ENCODE data around the gene KIAA0319L.

Gene KIAA0319L

DNA sequence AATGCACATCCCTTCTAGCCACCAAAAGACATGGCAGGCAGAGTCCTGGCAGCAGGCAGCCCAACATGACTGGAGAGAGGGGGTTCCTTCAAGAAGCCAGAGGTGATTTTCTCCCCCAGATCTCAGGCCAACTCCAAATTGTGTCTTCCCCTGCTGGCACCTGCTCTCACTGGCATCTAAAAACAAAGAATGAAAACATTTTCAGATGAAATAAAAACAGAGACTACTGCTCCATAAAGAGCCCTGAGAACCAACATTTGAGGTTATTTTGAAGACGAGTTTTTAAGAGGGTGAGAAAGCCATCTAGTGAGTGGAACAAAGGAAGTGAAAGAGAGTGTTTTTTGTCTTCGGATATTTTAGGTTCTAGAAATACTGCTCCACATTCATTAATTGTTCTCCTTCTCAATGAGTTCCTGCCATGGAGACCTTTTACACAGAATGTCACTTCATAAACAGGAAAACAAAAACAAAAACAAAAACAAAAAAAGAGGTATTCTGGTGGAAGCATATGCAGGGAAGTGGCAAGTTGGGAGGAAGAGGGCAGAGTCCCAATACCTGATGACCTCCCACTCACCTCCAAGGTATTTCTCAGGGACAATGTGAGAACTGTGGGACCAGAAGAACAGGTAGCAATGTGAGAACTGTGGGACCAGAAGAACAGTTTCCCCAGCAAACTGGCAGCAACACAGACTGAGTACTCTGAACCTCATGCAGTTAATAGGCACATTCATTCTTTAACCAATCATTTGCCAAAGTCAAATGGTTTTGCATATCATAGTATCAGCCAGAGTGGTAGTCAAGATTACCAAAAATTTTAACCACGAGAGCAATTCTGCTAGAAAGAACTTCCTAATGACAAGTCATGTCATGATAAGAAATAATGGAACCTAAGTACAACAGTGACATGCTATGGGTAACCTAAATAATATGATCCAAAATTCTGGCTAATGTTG is 50.0 kb downstream of the KIAA0319L start:
- Histone ChIP-seq H4K8ac (ENCODE audit: low read length) (no peak overlapping the region), H2AK5ac (ENCODE audit: low read length, severe bottlenecking) (no peak overlapping the region), H3K27me3 (ENCODE audit: control insufficient read depth in 1 of 2, insufficient read depth in 1 of 2, low read length in 2 of 2) (no peaks in the 10 kb centered on the region), H3K18ac (ENCODE audit: low read depth in 1 of 2, low read length in 2 of 2) (peak overlapping the region in 1 of 2 experiments; percentile 5), H3K23ac (ENCODE audit: low read length in 2 of 2) (no peak overlapping the region), H3K4ac (ENCODE audit: low read depth in 1 of 2, low read length in 2 of 2) (no peak overlapping the region), H3K4me3 (ENCODE audit: insufficient read depth in 1 of 2, low read depth in 1 of 2, low read length in 2 of 2) (peak overlapping the region in 1 of 2 experiments; percentile 45), H2AFZ (ENCODE audit: low read depth, low read length) (no peak overlapping the region), H3K36me3 (ENCODE audit: control insufficient read depth in 1 of 2, insufficient read depth in 2 of 2, low read depth in 1 of 2, low read length in 2 of 2) (peaks cover 0 to 4% of the 10 kb centered on the region in 2 experiments), H3K4me2 (ENCODE audit: low read length, poor library complexity, severe bottlenecking) (no peak overlapping the region), H3K4me1 (ENCODE audit: control insufficient read depth, insufficient read depth, low read depth, low read length) (peaks cover 5% of the 10 kb centered on the region), H3K79me1 (replicated peaks; ENCODE audit: low read length, poor library complexity, severe bottlenecking) (peaks cover 35% of the 10 kb centered on the region), H2BK12ac (ENCODE audit: low read length in 2 of 2) (peak overlapping the region in 1 of 2 experiments; percentile 77), H2BK120ac (ENCODE audit: low read depth, low read length) (no peak overlapping the region), H3K14ac (ENCODE audit: low read length in 2 of 2) (no peak overlapping the region), H3K9me3 (ENCODE audit: control insufficient read depth, low read length) (no peaks in the 10 kb centered on the region), H3K27ac (ENCODE audit: low read length, poor library complexity, severe bottlenecking) (no peak overlapping the region), H2BK15ac (ENCODE audit: low read depth, poor library complexity, severe bottlenecking) (no peak overlapping the region), H3K9ac (ENCODE audit: low read length) (no peak overlapping the region), H2BK5ac (ENCODE audit: low read depth, low read length, poor library complexity, severe bottlenecking) (no peak overlapping the region), H4K91ac (ENCODE audit: low read length) (no peak overlapping the region)
- whole genome bisulfite sequencing: no CpG with 5 or more reads among the region's 3 CpGs
- DNase-seq: no peak

DNA sequence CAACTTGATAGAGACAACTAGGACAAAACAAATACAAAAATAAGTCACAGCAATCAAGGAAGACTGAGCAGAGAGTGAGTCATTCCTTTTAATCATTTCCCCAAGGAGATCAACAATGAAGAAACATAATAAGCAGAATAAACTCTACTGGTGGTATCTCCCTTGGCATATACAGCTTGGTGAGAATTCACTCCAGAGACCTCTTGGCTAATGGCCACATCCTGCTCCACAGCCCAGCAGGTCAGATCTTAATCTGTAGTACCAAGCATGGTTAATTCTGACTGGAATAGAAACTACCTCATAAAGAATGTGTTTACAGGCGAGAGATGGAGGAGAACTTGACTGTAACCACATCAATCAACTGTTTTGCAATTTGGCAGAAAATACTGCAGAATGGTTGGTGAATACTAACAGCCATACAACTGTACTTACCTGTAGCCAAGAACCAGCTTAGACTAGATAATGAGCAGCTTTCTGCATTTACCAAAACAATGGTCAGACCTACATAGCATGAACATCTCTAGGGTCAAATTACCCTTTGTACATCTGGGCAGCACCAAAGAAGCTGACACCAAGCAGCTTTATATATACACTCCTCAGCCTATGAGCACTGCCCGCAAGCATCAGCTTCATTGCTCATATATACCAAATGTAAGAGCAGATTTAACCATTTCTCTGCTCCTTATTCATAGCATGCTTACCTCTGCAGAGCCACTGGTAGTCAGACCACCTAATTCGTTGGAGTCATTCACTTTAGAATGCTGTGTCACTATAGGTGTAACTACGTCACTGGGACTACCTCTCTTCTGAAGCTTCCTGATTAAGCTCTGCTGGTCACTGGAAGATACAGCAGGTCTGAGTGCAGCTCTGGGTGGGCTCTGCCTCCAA is 51.0 kb downstream of the KIAA0319L start:
- no peaks in the 10 kb centered on the region for H3K9me3 ChIP-seq (ENCODE audit: control insufficient read depth, low read length)
- peak overlapping the region; percentile 18 to 77 for H2BK12ac ChIP-seq (ENCODE audit: low read length in 2 of 2)
- no peak overlapping the region for H4K8ac ChIP-seq (ENCODE audit: low read length)
- peaks cover 5% of the 10 kb centered on the region for H3K4me1 ChIP-seq (ENCODE audit: control insufficient read depth, insufficient read depth, low read depth, low read length)
- no peak overlapping the region for H3K23ac ChIP-seq (ENCODE audit: low read length in 2 of 2)
- peak; percentile 91 for DNase-seq
- H2BK15ac ChIP-seq (ENCODE audit: low read depth, poor library complexity, severe bottlenecking): no peak overlapping the region
- no peak overlapping the region for H3K9ac ChIP-seq (ENCODE audit: low read length)
- H4K91ac ChIP-seq (ENCODE audit: low read length): no peak overlapping the region
- no peak overlapping the region for H3K4me2 ChIP-seq (ENCODE audit: low read length, poor library complexity, severe bottlenecking)
- H3K14ac ChIP-seq (ENCODE audit: low read length in 2 of 2): no peak overlapping the region
- H3K18ac ChIP-seq (ENCODE audit: low read depth in 1 of 2, low read length in 2 of 2): peak overlapping the region; percentile 23 to 81
- no peak overlapping the region for H2BK120ac ChIP-seq (ENCODE audit: low read depth, low read length)
- 69% methylated on average over 4 of the region's 4 CpGs for WGBS
- peak overlapping the region; percentile 53 for H2BK5ac ChIP-seq (ENCODE audit: low read depth, low read length, poor library complexity, severe bottlenecking)
- H3K36me3 ChIP-seq (ENCODE audit: control insufficient read depth in 1 of 2, insufficient read depth in 2 of 2, low read depth in 1 of 2, low read length in 2 of 2): peaks cover 0 to 4% of the 10 kb centered on the region in 2 experiments
- H3K4ac ChIP-seq (ENCODE audit: low read depth in 1 of 2, low read length in 2 of 2): no peak overlapping the region
- H3K79me1 ChIP-seq (replicated peaks; ENCODE audit: low read length, poor library complexity, severe bottlenecking): peaks cover 38% of the 10 kb centered on the region
- H2AK5ac ChIP-seq (ENCODE audit: low read length, severe bottlenecking): peak overlapping the region; percentile 46
- peak overlapping the region; percentile 8 for H3K27ac ChIP-seq (ENCODE audit: low read length, poor library complexity, severe bottlenecking)
- H3K4me3 ChIP-seq (ENCODE audit: insufficient read depth in 1 of 2, low read depth in 1 of 2, low read length in 2 of 2): peak overlapping the region in 1 of 2 experiments; percentile 45
- no peak overlapping the region for H2AFZ ChIP-seq (ENCODE audit: low read depth, low read length)
- H3K27me3 ChIP-seq (ENCODE audit: control insufficient read depth in 1 of 2, insufficient read depth in 1 of 2, low read length in 2 of 2): no peaks in the 10 kb centered on the region

DNA sequence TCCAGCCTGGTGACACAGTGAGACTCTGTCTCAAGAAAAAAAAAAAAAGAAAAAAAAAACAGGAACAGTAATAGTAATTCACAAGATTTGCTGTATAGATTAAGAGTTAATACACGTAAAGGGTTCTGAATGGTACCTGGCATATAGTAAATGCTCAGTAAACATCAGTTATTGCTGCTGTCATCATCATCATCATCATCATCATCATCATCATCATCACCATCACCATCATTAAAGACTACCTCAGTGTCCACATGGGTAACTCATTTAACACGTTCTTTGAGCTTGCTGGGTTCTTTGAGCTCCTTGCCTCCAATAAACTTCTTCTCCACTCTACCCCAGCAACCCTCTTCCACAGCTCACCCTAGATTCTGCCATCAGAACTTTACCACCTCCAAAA is 55.0 kb downstream of the KIAA0319L start:
- H2BK15ac ChIP-seq (ENCODE audit: low read depth, poor library complexity, severe bottlenecking): no peak overlapping the region
- no peak overlapping the region for H3K14ac ChIP-seq (ENCODE audit: low read length in 2 of 2)
- no peak overlapping the region for H4K91ac ChIP-seq (ENCODE audit: low read length)
- WGBS: over 99% methylated on average over 2 of the region's 2 CpGs
- DNase-seq: no peak
- H3K27ac ChIP-seq (ENCODE audit: low read length, poor library complexity, severe bottlenecking): no peak overlapping the region
- peaks cover 0 to 4% of the 10 kb centered on the region in 2 experiments for H3K36me3 ChIP-seq (ENCODE audit: control insufficient read depth in 1 of 2, insufficient read depth in 2 of 2, low read depth in 1 of 2, low read length in 2 of 2)
- no peak overlapping the region for H3K9ac ChIP-seq (ENCODE audit: low read length)
- H2AK5ac ChIP-seq (ENCODE audit: low read length, severe bottlenecking): no peak overlapping the region
- H3K18ac ChIP-seq (ENCODE audit: low read depth in 1 of 2, low read length in 2 of 2): no peak overlapping the region
- no peak overlapping the region for H3K23ac ChIP-seq (ENCODE audit: low read length in 2 of 2)
- no peak overlapping the region for H2BK120ac ChIP-seq (ENCODE audit: low read depth, low read length)
- H2AFZ ChIP-seq (ENCODE audit: low read depth, low read length): no peak overlapping the region
- H4K8ac ChIP-seq (ENCODE audit: low read length): no peak overlapping the region
- H3K79me1 ChIP-seq (replicated peaks; ENCODE audit: low read length, poor library complexity, severe bottlenecking): peaks cover 24% of the 10 kb centered on the region
- peaks cover 5% of the 10 kb centered on the region for H3K4me1 ChIP-seq (ENCODE audit: control insufficient read depth, insufficient read depth, low read depth, low read length)
- H2BK5ac ChIP-seq (ENCODE audit: low read depth, low read length, poor library complexity, severe bottlenecking): no peak overlapping the region
- H3K4me2 ChIP-seq (ENCODE audit: low read length, poor library complexity, severe bottlenecking): no peak overlapping the region
- H2BK12ac ChIP-seq (ENCODE audit: low read length in 2 of 2): no peak overlapping the region
- no peak overlapping the region for H3K4me3 ChIP-seq (ENCODE audit: insufficient read depth in 1 of 2, low read depth in 1 of 2, low read length in 2 of 2)
- H3K4ac ChIP-seq (ENCODE audit: low read depth in 1 of 2, low read length in 2 of 2): no peak overlapping the region
- H3K27me3 ChIP-seq (ENCODE audit: control insufficient read depth in 1 of 2, insufficient read depth in 1 of 2, low read length in 2 of 2): no peaks in the 10 kb centered on the region
- H3K9me3 ChIP-seq (ENCODE audit: control insufficient read depth, low read length): no peaks in the 10 kb centered on the region

- Histone ChIP-seq H3K4ac (ENCODE audit: low read depth in 1 of 2, low read length in 2 of 2) (no peak overlapping the region), H3K27ac (ENCODE audit: low read length, poor library complexity, severe bottlenecking) (no peak overlapping the region), H4K8ac (ENCODE audit: low read length) (no peak overlapping the region), H3K9me3 (ENCODE audit: control insufficient read depth, low read length) (no peaks in the 10 kb centered on the region), H2AFZ (ENCODE audit: low read depth, low read length) (no peak overlapping the region), H3K27me3 (ENCODE audit: control insufficient read depth in 1 of 2, insufficient read depth in 1 of 2, low read length in 2 of 2) (no peaks in the 10 kb centered on the region), H3K4me2 (ENCODE audit: low read length, poor library complexity, severe bottlenecking) (no peak overlapping the region), H2BK15ac (ENCODE audit: low read depth, poor library complexity, severe bottlenecking) (no peak overlapping the region), H3K14ac (ENCODE audit: low read length in 2 of 2) (no peak overlapping the region), H3K18ac (ENCODE audit: low read depth in 1 of 2, low read length in 2 of 2) (no peak overlapping the region), H3K4me3 (ENCODE audit: insufficient read depth in 1 of 2, low read depth in 1 of 2, low read length in 2 of 2) (no peak overlapping the region), H2BK12ac (ENCODE audit: low read length in 2 of 2) (no peak overlapping the region), H3K23ac (ENCODE audit: low read length in 2 of 2) (no peak overlapping the region), H3K79me1 (replicated peaks; ENCODE audit: low read length, poor library complexity, severe bottlenecking) (peaks cover 19% of the 10 kb centered on the region), H3K4me1 (ENCODE audit: control insufficient read depth, insufficient read depth, low read depth, low read length) (no peaks in the 10 kb centered on the region), H4K91ac (ENCODE audit: low read length) (no peak overlapping the region), H2AK5ac (ENCODE audit: low read length, severe bottlenecking) (no peak overlapping the region), H2BK5ac (ENCODE audit: low read depth, low read length, poor library complexity, severe bottlenecking) (no peak overlapping the region), H3K9ac (ENCODE audit: low read length) (no peak overlapping the region), H3K36me3 (ENCODE audit: control insufficient read depth in 1 of 2, insufficient read depth in 2 of 2, low read depth in 1 of 2, low read length in 2 of 2) (peaks cover 0 to 3% of the 10 kb centered on the region in 2 experiments), H2BK120ac (ENCODE audit: low read depth, low read length) (no peak overlapping the region)
- WGBS: 96% methylated on average over 1 of the region's 2 CpGs
- DNase-seq: no peak
Observed at GRCh38 chr1:35500439-35500838, 56.8 kb downstream of the KIAA0319L start.

Data from mesenchymal stem cell (in vitro differentiated cells and primary cell).